Measurements from ENCODE around the gene RPS6KA2.
"Not testable (repeated sequence)": the region's sequence is repeated elsewhere in the genome, so short reads cannot be mapped to it uniquely, and the experiment has no call there.

RPS6KA2 gene

DNA sequence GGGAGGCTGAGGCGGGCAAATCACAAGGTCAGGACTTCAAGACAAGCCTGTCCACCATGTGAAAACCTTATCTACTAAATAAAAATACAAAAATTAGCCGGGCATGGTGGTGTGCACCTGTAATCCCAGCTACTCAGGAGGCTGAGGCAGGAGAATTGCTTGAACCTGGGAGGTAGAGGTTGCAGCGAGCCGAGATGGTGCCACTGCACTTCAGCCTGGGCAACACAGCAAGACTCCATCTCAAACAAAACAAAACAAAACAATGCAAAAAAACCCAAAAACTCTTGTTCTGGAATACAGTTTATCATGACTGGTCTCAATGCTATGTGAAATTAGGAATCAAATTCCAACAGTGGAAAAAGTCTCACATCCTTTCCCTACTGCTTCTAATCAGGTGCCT, 264.6 kb downstream of the RPS6KA2 start:
- not testable (repeated sequence) for H3K9ac ChIP-seq (ENCODE audit: low read depth in 1 of 2, low read length in 2 of 2); H3K9me3 ChIP-seq (ENCODE audit: control insufficient read depth in 1 of 2, low read length in 2 of 2); H3K27ac ChIP-seq (ENCODE audit: low read depth, low read length); H3K27me3 ChIP-seq (ENCODE audit: control insufficient read depth in 1 of 2, insufficient read depth in 2 of 2, low read length in 2 of 2); H3K4me3 ChIP-seq (ENCODE audit: low read depth in 1 of 2, low read length in 2 of 2); H3K4me1 ChIP-seq (ENCODE audit: control insufficient read depth in 1 of 2, insufficient read depth in 2 of 2, low read length in 2 of 2)
- H3K36me3 ChIP-seq (ENCODE audit: control insufficient read depth in 1 of 2, insufficient read depth in 2 of 2, low read length in 2 of 2) = peaks cover 0 to 30% of the 10 kb centered on the region in 2 donors

DNA sequence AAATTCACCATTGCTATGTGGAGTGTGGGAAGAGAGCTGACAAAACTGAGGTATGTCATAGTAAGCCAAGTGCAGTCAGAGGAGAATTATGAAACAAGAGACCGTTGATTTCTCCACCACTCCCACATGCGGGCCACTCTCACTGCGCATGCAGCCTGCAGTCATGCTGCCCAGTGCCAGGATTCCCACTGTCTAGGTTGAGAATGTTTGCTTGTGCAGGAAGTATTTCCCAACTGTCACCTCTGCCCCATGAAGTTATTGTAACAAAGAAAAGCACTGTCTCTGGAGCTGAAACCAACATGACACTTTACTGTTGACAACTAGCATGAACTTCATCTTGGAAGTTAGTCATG, 266.0 kb downstream of the RPS6KA2 start:
- H3K9ac ChIP-seq (ENCODE audit: low read depth in 1 of 2, low read length in 2 of 2) = no peak overlapping the region
- H3K36me3 ChIP-seq (ENCODE audit: control insufficient read depth in 1 of 2, insufficient read depth in 2 of 2, low read length in 2 of 2) = peaks cover 0 to 22% of the 10 kb centered on the region in 2 donors

DNA sequence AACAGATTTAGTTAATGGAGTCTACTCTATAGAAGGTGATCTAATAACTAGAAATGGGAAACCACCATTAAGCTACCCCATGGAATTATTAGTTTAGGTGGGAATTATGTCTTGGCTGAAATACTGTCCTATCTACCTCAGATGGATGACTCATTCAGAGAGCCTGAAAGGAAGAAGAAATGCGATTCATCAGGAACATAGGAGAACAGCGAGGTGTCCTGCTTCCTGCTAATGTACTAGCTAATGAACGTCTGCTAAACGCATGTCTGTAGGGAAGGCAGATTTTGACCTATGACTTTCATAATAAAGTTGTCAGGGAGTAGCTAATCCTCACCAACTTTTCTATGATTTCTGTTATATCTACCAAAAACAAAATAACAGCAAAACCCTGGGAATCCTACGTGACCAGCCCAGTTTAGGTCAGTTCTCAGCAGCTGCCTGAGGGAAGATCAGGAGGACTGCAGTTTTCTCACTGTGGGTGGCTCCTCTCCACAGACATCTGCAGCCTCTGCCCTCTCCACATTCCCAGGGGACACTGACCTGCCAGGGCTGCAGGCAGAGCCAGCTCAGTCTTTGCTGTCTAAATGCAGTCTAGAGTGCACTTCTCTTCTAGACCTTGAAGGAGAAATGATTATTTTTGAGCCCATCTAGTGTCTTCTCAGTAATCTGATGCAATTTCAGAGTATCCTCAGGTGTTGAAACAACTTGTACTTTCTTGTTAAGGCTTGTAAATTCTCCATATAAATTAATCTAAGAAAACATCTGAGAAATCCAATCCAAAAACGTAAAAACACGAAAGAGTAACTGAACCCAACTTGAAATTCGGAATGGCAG, 266.6 kb downstream of the RPS6KA2 start:
- Histone ChIP-seq H3K9me3 (ENCODE audit: control insufficient read depth in 1 of 2, low read length in 2 of 2) (no peaks in the 10 kb centered on the region), H3K4me1 (ENCODE audit: control insufficient read depth in 1 of 2, insufficient read depth in 2 of 2, low read length in 2 of 2) (no peaks in the 10 kb centered on the region), H3K9ac (ENCODE audit: low read depth in 1 of 2, low read length in 2 of 2) (no peak overlapping the region), H3K36me3 (ENCODE audit: control insufficient read depth in 1 of 2, insufficient read depth in 2 of 2, low read length in 2 of 2) (peaks cover 0 to 22% of the 10 kb centered on the region in 2 donors), H3K27me3 (ENCODE audit: control insufficient read depth in 1 of 2, insufficient read depth in 2 of 2, low read length in 2 of 2) (no peaks in the 10 kb centered on the region), H3K4me3 (ENCODE audit: low read depth in 1 of 2, low read length in 2 of 2) (no peak overlapping the region), H3K27ac (ENCODE audit: low read depth, low read length) (no peak overlapping the region)

More for the DNA sequence above, 266.0 kb downstream of the RPS6KA2 start:
- Histone ChIP-seq H3K4me3 (ENCODE audit: low read depth in 1 of 2, low read length in 2 of 2) (no peak overlapping the region), H3K4me1 (ENCODE audit: control insufficient read depth in 1 of 2, insufficient read depth in 2 of 2, low read length in 2 of 2) (no peaks in the 10 kb centered on the region), H3K9me3 (ENCODE audit: control insufficient read depth in 1 of 2, low read length in 2 of 2) (no peaks in the 10 kb centered on the region), H3K27ac (ENCODE audit: low read depth, low read length) (no peak overlapping the region), H3K27me3 (ENCODE audit: control insufficient read depth in 1 of 2, insufficient read depth in 2 of 2, low read length in 2 of 2) (no peaks in the 10 kb centered on the region)
